ENCODE results near the gene CDH12.
"Not testable (repeated sequence)": the region's sequence is repeated elsewhere in the genome, so short reads cannot be mapped to it uniquely, and the experiment has no call there.

DNA sequence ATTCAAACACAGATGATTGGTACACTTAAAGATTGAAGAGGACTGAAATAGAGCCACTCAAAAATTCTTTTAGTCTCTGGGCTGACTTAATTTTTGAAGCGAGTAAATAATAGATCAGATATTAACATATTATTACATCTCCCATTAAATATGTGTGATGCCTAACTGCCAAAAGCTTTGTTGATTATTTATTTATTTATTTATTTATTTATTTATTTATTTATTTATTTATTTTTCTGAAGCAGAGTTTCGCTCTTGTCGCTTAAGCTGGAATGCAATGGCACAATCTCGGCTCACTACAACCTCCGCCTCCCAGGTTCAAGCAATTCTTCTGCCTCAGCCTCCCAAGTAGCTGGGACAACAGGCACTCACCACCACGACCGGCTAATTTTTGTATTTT, 587.3 kb downstream of the CDH12 start:
- not testable (repeated sequence) for TF ChIP-seq POLR2A, POLR2AphosphoS5 (IDR thresholded peaks at IDR 0.05)
- TF ChIP-seq, protein P1, sequence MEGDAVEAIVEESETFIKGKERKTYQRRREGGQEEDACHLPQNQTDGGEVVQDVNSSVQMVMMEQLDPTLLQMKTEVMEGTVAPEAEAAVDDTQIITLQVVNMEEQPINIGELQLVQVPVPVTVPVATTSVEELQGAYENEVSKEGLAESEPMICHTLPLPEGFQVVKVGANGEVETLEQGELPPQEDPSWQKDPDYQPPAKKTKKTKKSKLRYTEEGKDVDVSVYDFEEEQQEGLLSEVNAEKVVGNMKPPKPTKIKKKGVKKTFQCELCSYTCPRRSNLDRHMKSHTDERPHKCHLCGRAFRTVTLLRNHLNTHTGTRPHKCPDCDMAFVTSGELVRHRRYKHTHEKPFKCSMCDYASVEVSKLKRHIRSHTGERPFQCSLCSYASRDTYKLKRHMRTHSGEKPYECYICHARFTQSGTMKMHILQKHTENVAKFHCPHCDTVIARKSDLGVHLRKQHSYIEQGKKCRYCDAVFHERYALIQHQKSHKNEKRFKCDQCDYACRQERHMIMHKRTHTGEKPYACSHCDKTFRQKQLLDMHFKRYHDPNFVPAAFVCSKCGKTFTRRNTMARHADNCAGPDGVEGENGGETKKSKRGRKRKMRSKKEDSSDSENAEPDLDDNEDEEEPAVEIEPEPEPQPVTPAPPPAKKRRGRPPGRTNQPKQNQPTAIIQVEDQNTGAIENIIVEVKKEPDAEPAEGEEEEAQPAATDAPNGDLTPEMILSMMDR (IDR thresholded peaks at IDR 0.05): not testable (repeated sequence)
